Thoracic aorta (tissue), 2 donors: ENCODE measurements around the gene BUD31. TPM values are rescaled to one million over a fixed set of nuclear protein-coding genes. Genes with fewer than 3 reads are reported as not detected.

ENCODE experiments used
- ATAC-seq: fragments of 150-250 bp; one replicate; pipeline ENCODE4 v1.8.0; 2017; ENCODE audit warnings: low read depth; ENCODE audit not compliant: insufficient number of reproducible peaks, low FRiP score
- DNase-seq: peaks from one replicate; pipeline ENCODE4 v3.0.0-alpha.2; 2020; ENCODE audit warnings: low spot score
- H3K27ac ChIP-seq, 2 donors: fragments of 200-600 bp; sonication (generic); 1 replicate in 1 of 2; 2 replicates in 1 of 2; pipeline ENCODE4 v1.5.1; 2016; ENCODE audit warnings: mild to moderate bottlenecking in 2 of 2, moderate library complexity in 2 of 2
- H3K27me3 ChIP-seq: fragments of 200-600 bp; sonication (generic); replicated peaks from 2 replicates; pipeline ENCODE4 v1.6.0; 2016; ENCODE audit warnings: mild to moderate bottlenecking; ENCODE audit not compliant: insufficient read depth
- H3K36me3 ChIP-seq: fragments of 200-600 bp; sonication (generic); one replicate; pipeline ENCODE4 v1.5.1; 2016
- H3K4me1 ChIP-seq, 2 donors: fragments of 200-600 bp; sonication (generic); 1 replicate in 1 of 2; 2 replicates in 1 of 2; pipeline versions ENCODE4 v1.5.1 to v1.6.0; 2016; ENCODE audit warnings: low read depth in 2 of 2, mild to moderate bottlenecking in 1 of 2; ENCODE audit not compliant: control insufficient read depth in 1 of 2
- H3K4me3 ChIP-seq: fragments of 200-600 bp; sonication (generic); 2 replicates; pipeline ENCODE4 v1.5.1; 2016; ENCODE audit warnings: mild to moderate bottlenecking
- H3K9me3 ChIP-seq: fragments of 200-600 bp; sonication (generic); 2 replicates; pipeline ENCODE4 v1.5.1; 2016
- CTCF ChIP-seq: fragments of 200-600 bp; sonication (generic); IDR thresholded peaks from one replicate; pipeline ENCODE4 v1.5.1; 2019; ENCODE audit warnings: antibody characterized with exemption
- total RNA-seq, 2 donors: library from RNA; depleted of rRNA; stranded (reverse); fragments of >200 nt; gene quantifications; one replicate each; pipeline versions ENCODE4 v1.1.0 to v1.2.3, GENCODE V29; 2016

Gene BUD31
- total RNA-seq, 2 donors from 2014 or later, result 52.3 to 78.1 TPM

- H3K4me1 ChIP-seq, result no peaks in the 10 kb centered on the region
- H3K27ac ChIP-seq, result no peak overlapping the region
- TF ChIP-seq CTCF, result no peak
- no peaks in the 10 kb centered on the region for H3K9me3 ChIP-seq
- peaks cover 75% of the 10 kb centered on the region for H3K36me3 ChIP-seq
- no peaks in the 10 kb centered on the region for H3K27me3 ChIP-seq
- no peak overlapping the region for H3K4me3 ChIP-seq
- DNase-seq, result no peak
- no peak for ATAC-seq
Measured at GRCh38 chr7:99449326-99449725, 40.6 kb downstream of the BUD31 start.

GRCh38 chr7:99451936-99452335 lies 43.2 kb downstream of the BUD31 start:
- no peak overlapping the region for H3K27ac ChIP-seq
- no peak for DNase-seq
- no peaks in the 10 kb centered on the region for H3K9me3 ChIP-seq
- H3K4me3 ChIP-seq, result no peak overlapping the region
- no peaks in the 10 kb centered on the region for H3K4me1 ChIP-seq
- H3K27me3 ChIP-seq, result no peaks in the 10 kb centered on the region
- peaks cover 85% of the 10 kb centered on the region for H3K36me3 ChIP-seq
- no peak for ATAC-seq
- no peak for TF ChIP-seq CTCF

GRCh38 chr7:99452541-99452940 lies 43.8 kb downstream of the BUD31 start:
- H3K27ac ChIP-seq, result no peak overlapping the region
- no peak overlapping the region for H3K4me3 ChIP-seq
- no peak for ATAC-seq
- H3K4me1 ChIP-seq, result no peaks in the 10 kb centered on the region
- no peaks in the 10 kb centered on the region for H3K9me3 ChIP-seq
- no peak for TF ChIP-seq CTCF
- H3K27me3 ChIP-seq, result no peaks in the 10 kb centered on the region
- no peak for DNase-seq
- peaks cover 88% of the 10 kb centered on the region for H3K36me3 ChIP-seq

DNA sequence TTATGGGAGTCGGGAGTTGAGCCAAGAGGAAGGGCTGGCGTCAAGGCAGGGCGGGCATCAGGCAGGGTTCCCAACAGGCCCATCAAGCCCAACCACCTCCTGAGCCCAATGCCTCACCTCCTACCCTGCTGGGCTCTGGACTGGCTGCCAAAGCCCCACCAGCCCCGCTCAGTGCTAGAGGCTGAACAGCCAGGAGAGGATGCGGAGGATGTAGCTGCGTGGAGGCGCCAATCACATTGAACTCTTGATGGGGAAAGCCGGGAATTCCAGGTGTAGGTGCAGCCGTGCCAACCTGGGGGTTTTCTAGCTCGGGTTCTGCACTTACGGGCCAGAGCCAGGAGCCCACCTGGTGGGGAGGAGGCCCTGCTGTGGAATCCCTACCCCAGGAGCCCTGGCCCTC lies 44.3 kb downstream of the BUD31 start:
- H3K36me3 ChIP-seq, result peaks cover 88% of the 10 kb centered on the region
- H3K4me1 ChIP-seq, result no peaks in the 10 kb centered on the region
- DNase-seq, result no peak
- H3K27ac ChIP-seq, result no peak overlapping the region
- no peak for ATAC-seq
- no peak overlapping the region for H3K4me3 ChIP-seq
- no peaks in the 10 kb centered on the region for H3K9me3 ChIP-seq
- H3K27me3 ChIP-seq, result no peaks in the 10 kb centered on the region
- TF ChIP-seq CTCF, result no peak

- Histone ChIP-seq H3K4me3 (no peak overlapping the region), H3K27me3 (no peaks in the 10 kb centered on the region), H3K9me3 (no peaks in the 10 kb centered on the region), H3K36me3 (peaks cover 76% of the 10 kb centered on the region), H3K4me1 (no peaks in the 10 kb centered on the region), H3K27ac (no peak overlapping the region)
- DNase-seq (no peak), ATAC-seq (no peak)
- TF ChIP-seq CTCF, result no peak
Measured at GRCh38 chr7:99455874-99456273, 47.1 kb downstream of the BUD31 start.
